MCF 10A (cell line): ENCODE results near the gene LRRC74B. TPM values are rescaled to one million over a fixed set of nuclear protein-coding genes. Genes with fewer than 3 reads are reported as not detected.
"Not testable (repeated sequence)": the region's sequence is repeated elsewhere in the genome, so short reads cannot be mapped to it uniquely, and the experiment has no call there.

ENCODE experiments used
- BruUV-seq: library from RNA; stranded (reverse); fragments of 400-500 nt; replicated peaks from 2 replicates; lab custom pipeline; 2021; lab: Mats Ljungman, UMichigan
- CTCF ChIA-PET: fragments of 300-600 bp; sonication (Branson Sonifier 250); formaldehyde crosslinking; extraction: SDS; loops from one replicate; lab custom pipeline; 2021; ENCODE audit warnings: antibody characterized with exemption, inconsistent platforms; lab: Yijun Ruan, JAX
- POLR2A ChIA-PET: fragments of 300-600, 350-650 bp; sonication (Branson Sonifier 250); formaldehyde crosslinking; extraction: SDS; loops from one replicate; lab custom pipeline; 2020; ENCODE audit warnings: antibody characterized with exemption, inconsistent platforms; lab: Yijun Ruan, JAX
- DNase-seq: peaks from one replicate; pipeline ENCODE4 v3.0.0-alpha.2; 2018; ENCODE audit not compliant: unreplicated experiment
- H3K27ac Mint-ChIP-seq: one replicate; pipeline ENCODE4 v1.8.0; 2022; ENCODE audit warnings: mild to moderate bottlenecking, low read depth, mixed read lengths; ENCODE audit not compliant: unreplicated experiment
- H3K27me3 Mint-ChIP-seq: one replicate; pipeline ENCODE4 v1.8.0; 2022; ENCODE audit warnings: mixed read lengths; ENCODE audit not compliant: insufficient read depth, unreplicated experiment
- H3K36me3 Mint-ChIP-seq: one replicate; pipeline ENCODE4 v1.8.0; 2022; ENCODE audit warnings: mild to moderate bottlenecking, moderate library complexity, mixed read lengths; ENCODE audit not compliant: insufficient read depth, unreplicated experiment
- H3K4me1 Mint-ChIP-seq: one replicate; pipeline ENCODE4 v1.8.0; 2022; ENCODE audit warnings: mixed read lengths; ENCODE audit not compliant: insufficient read depth, unreplicated experiment
- H3K4me3 Mint-ChIP-seq: one replicate; pipeline ENCODE4 v1.8.0; 2022; ENCODE audit warnings: mild to moderate bottlenecking, moderate library complexity, mixed read lengths; ENCODE audit not compliant: unreplicated experiment
- H3K9me3 Mint-ChIP-seq: one replicate; pipeline ENCODE4 v1.8.0; 2022; ENCODE audit warnings: mixed read lengths; ENCODE audit not compliant: unreplicated experiment
- intact Hi-C: fragments of 100-400 bp; cut with micrococcal nuclease; formaldehyde crosslinking; loops from 2 replicates; pipeline ENCODE4 v1.14.1; 2022
- total RNA-seq: library from RNA; stranded (reverse); gene quantifications from 2 replicates; pipeline ENCODE4 v1.2.3, GENCODE V29; 2022
- TF ChIP-seq, protein P1 (sequence below): fragments of 200-600 bp; IDR thresholded peaks from one replicate; pipeline ENCODE4 v1.8.0; 2022; ENCODE audit warnings: antibody characterized with exemption, mild to moderate bottlenecking; ENCODE audit not compliant: unreplicated experiment

LRRC74B gene
- total RNA-seq, 1 experiment from 2014 or later = not detected

DNA sequence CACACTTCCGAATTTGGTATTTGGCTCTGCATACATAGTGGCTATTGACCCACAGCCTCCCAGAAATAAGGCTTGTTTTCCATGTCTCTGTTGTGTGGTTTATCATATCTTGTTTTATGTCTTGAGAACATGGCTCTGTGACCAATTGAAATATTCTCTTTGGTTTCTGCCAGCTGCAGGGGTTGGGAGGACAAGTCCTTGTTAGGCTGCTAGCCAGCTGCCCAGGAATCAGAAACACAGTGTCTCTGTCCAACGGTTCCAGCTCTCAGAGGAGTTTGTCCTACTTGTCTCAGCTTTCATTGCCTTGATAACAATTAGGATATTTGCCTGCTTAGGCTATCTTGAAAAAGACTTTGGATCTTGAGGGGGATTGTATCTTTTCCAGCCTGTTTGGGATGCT is 7.3 kb upstream of the LRRC74B start:
- no TSS peak for BruUV-seq
- Mint-ChIP-seq H3K9me3 (no peaks in the 10 kb centered on the region), H3K27ac (peak overlapping the region; percentile 85), H3K4me3 (no peak overlapping the region), H3K27me3 (no peaks in the 10 kb centered on the region), H3K4me1 (peaks cover 18% of the 10 kb centered on the region), H3K36me3 (no peaks in the 10 kb centered on the region)
- TF ChIP-seq, protein P1, sequence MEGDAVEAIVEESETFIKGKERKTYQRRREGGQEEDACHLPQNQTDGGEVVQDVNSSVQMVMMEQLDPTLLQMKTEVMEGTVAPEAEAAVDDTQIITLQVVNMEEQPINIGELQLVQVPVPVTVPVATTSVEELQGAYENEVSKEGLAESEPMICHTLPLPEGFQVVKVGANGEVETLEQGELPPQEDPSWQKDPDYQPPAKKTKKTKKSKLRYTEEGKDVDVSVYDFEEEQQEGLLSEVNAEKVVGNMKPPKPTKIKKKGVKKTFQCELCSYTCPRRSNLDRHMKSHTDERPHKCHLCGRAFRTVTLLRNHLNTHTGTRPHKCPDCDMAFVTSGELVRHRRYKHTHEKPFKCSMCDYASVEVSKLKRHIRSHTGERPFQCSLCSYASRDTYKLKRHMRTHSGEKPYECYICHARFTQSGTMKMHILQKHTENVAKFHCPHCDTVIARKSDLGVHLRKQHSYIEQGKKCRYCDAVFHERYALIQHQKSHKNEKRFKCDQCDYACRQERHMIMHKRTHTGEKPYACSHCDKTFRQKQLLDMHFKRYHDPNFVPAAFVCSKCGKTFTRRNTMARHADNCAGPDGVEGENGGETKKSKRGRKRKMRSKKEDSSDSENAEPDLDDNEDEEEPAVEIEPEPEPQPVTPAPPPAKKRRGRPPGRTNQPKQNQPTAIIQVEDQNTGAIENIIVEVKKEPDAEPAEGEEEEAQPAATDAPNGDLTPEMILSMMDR = no peak
- POLR2A ChIA-PET = interaction anchor here (0.7 to 1.6 kb wide), 8 partner anchors 24 to 788 kb away, joined by 3 to 18 read pairs (median 8); partner anchors contain the start of genes CRKL, LZTR1, P2RX6 and THAP7
- DNase-seq = no peak
- CTCF ChIA-PET = interaction anchor here (0.6 kb wide), 1 partner anchor 13 kb away, joined by 3 read pairs; no protein-coding TSS in a partner anchor
- intact Hi-C loops = loop anchor here (1.0 kb wide), 1 partner anchor 36 kb away; the partner anchor contains the start of gene THAP7

DNA sequence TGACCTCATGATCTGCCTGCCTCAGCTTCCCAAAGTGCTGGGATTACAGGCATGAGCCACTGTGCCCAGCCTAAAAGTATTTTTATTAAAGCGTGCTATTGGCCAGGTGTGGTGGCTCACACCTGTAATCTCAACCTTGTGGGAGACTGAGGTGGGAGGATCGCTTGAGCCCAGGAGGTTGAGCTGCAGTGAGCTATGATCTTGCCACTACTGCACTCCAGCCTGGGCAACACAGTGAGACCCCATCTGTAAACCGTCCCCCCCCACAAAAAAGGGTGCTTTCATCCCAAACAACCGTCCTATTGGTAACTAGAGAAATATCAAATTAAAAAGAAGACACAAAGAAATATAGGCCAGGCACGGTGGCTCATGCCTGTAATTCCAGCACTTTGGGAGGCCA is 6.6 kb upstream of the LRRC74B start:
- H3K36me3 Mint-ChIP-seq, H3K27me3 Mint-ChIP-seq, POLR2A ChIA-PET, H3K9me3 Mint-ChIP-seq, intact Hi-C loops, BruUV-seq, DNase-seq, H3K27ac Mint-ChIP-seq, H3K4me3 Mint-ChIP-seq: not testable (repeated sequence)
- CTCF ChIA-PET = interaction anchor here (0.5 to 0.7 kb wide), 2 partner anchors 44 to 909 kb away, joined by 3 read pairs; no protein-coding TSS in a partner anchor
- H3K4me1 Mint-ChIP-seq = peaks cover 25% of the 10 kb centered on the region

DNA sequence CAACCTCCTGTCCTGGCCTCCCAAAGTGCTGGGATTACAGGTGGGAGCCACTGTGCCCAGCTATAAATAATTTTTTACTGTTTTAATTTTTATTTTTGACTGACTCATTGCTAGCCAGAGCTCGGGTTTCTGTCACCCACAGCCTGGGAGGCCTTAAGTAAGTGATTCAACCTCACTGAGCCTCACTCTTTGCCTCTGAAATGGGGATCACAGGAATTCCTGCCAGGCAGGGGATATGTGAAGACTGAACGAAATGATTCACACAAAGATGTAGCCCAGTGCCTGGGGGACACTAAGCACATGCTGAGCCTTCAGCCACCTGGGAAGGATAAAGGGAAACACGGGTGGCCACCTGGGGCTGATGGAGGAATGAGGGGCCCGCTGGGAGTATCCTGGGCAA is 3.8 kb upstream of the LRRC74B start:
- Mint-ChIP-seq H3K27me3 (no peaks in the 10 kb centered on the region), H3K27ac (no peak overlapping the region), H3K4me1 (peaks cover 44% of the 10 kb centered on the region), H3K9me3 (no peaks in the 10 kb centered on the region), H3K36me3 (no peaks in the 10 kb centered on the region), H3K4me3 (no peak overlapping the region)
- no TSS peak for BruUV-seq
- CTCF ChIA-PET = no interaction called here
- intact Hi-C loops = no loop called here
- TF ChIP-seq, protein P1 = no peak
- peak; percentile 17 for DNase-seq
- POLR2A ChIA-PET = interaction anchor here (1.2 kb wide), 1 partner anchor 39 kb away, joined by 3 read pairs; no protein-coding TSS in a partner anchor

DNA sequence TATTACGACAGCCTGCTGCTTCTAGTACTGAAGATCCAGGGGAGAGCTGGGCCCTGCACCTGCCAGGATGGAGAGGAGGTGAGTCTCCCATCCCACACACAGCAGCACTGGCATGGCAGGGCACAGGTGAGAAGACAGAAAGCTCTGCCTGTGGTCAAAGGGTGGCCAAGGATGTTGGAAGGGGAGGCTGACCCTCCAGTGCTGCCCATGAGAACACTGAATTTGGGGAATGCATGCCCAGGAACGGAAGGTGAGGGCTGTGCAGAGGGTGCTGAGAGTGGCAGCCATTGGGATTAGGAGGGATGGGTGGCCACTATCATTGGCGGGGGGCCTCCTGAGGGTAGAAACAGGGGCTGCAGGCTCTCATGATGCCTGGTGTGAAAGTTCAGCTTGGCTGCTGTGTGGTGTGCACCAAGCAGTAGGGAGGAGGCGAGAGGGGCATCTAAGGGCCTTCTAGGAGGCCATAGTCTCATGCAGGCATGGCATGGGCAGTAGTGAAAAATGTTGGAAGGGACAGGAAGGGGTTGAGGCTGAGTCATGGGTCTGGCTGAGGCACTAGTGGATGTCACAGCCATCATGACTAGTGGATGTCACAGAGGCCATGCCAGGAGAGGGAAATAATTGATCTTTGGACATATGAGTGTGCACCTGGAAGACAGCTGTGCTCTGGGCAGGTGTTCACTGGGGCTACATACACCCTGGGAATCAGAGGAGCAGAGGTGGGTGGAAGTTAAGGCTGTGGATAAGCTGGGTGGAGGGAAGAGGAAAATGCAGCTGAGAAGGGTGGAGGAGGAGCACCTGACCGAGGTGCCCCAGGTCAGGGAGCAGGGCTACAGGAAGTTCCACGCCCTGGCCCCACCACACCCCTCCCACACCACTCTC is 2.5 kb upstream of the LRRC74B start:
- TF ChIP-seq, protein P1 = no peak
- H3K27me3 Mint-ChIP-seq = no peaks in the 10 kb centered on the region
- no peaks in the 10 kb centered on the region for H3K36me3 Mint-ChIP-seq
- POLR2A ChIA-PET = interaction anchor here (2.3 to 3.9 kb wide), 2 partner anchors 28 to 40 kb away, joined by 8 to 26 read pairs; partner anchors contain the start of genes P2RX6 and THAP7
- DNase-seq = no peak
- intact Hi-C loops = no loop called here
- H3K4me3 Mint-ChIP-seq = no peak overlapping the region
- CTCF ChIA-PET = no interaction called here
- no TSS peak for BruUV-seq
- no peaks in the 10 kb centered on the region for H3K9me3 Mint-ChIP-seq
- peak overlapping the region; percentile 74 for H3K27ac Mint-ChIP-seq
- H3K4me1 Mint-ChIP-seq = peaks cover 36% of the 10 kb centered on the region
